Coronary artery (tissue), 2 donors: ENCODE results near the gene CLCN3.
"Not testable (repeated sequence)": the region's sequence is repeated elsewhere in the genome, so short reads cannot be mapped to it uniquely, and the experiment has no call there.

Experiments
- DNase-seq: peaks from one replicate; pipeline ENCODE4 v3.0.0-alpha.2; 2017; ENCODE audit warnings: low spot score
- H3K27ac ChIP-seq, 2 donors: fragments of 200-600 bp; sonication (generic); one replicate each; pipeline ENCODE4 v1.5.1; 2016 to 2019
- H3K4me3 ChIP-seq: fragments of 200-600 bp; sonication (generic); 2 replicates; pipeline ENCODE4 v1.5.1; 2016; ENCODE audit warnings: mild to moderate bottlenecking, moderate library complexity
- CTCF ChIP-seq: fragments of 200-600 bp; sonication (generic); IDR thresholded peaks from one replicate; pipeline ENCODE4 v1.5.1; 2019; ENCODE audit warnings: antibody characterized with exemption

The CLCN3 gene

DNA sequence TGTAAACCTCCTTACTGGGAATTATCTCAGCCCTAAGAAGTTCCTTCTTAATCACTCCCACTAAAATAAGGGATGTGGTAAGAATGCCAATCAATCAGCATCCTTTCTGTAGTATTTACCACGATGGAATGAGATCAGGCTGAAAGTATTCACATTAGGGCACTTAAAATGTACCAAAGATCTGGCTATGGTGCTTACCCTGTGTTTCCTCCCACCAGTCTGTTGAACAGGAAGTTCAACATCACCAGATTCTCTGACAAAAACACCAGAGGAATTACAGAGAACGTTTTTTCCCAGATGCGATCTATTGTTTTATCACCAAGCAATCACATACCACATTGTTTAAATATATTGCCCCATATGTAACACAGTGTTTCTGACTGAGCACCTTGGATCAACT is 2.1 kb upstream of the CLCN3 start:
- no peak for TF ChIP-seq CTCF
- no peak overlapping the region for H3K4me3 ChIP-seq
- H3K27ac ChIP-seq = no peak overlapping the region
- DNase-seq = no peak

DNA sequence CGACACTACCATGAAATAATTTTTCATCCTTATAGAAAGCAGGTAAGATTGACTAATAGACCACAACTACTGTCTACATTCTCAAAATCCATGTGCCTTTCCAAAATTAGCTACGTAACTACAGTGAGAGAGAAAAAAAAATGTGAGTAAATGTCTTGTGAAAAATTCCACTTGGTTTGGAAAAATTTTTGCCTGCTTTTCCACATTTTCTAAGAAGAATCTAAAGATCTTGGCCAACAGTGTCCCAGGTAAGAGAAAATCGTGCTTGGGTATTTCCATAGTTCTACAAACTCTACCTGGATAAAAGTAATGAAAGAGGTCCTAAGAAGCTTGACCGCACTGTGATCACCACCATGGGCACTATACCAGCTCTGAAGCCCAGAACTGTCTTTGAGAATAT is 1.4 kb upstream of the CLCN3 start:
- no peak for TF ChIP-seq CTCF
- Histone ChIP-seq H3K4me3 (peak overlapping the region; percentile 86), H3K27ac (peak overlapping the region in 1 of 2 donors; percentile 90)
- DNase-seq = no peak

DNA sequence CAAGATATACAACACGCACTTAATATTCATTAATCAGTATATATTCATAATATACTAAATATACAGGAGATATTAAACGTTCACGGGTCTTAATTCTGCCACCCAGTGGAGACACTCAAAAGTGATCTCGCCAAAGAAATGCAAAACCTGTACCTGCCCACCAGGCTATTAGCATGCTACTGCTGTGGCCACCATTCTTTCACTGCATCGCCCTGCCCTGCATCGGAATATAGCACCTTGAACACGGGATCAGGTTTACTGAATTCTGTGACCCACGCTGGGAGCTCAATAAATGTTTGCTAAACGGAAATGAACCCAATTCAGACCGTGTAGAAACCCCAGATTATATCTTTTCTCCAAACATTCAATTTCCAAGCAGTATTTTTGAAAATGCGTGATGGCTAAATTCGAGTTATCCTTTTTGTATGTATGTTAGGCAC is 840 bp upstream of the CLCN3 start:
- no peak for DNase-seq
- H3K4me3 ChIP-seq = peak overlapping the region; percentile 86
- peak; percentile 36 for TF ChIP-seq CTCF

DNA sequence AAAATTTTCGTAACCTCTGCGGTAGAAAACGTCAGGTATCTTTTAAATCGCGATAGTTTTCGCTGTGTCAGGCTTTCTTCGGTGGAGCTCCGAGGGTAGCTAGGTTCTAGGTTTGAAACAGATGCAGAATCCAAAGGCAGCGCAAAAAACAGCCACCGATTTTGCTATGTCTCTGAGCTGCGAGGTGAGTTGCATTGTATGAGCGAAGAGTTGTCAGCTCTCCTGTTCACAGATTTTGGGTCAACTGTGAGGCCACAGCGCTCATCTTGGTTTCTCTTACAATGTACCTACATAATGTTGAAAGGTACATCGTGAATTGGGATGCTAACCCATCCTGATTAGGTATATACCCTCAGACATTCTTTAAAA is 486 bp downstream of the CLCN3 start:
- H3K27ac ChIP-seq = peak overlapping the region; percentile 90 to 95
- peak overlapping the region; percentile 86 for H3K4me3 ChIP-seq
- no peak for TF ChIP-seq CTCF
- no peak for DNase-seq

More for the DNA sequence above, 840 bp upstream of the CLCN3 start:
- peak overlapping the region; percentile 90 to 95 for H3K27ac ChIP-seq

GRCh38 chr4:169621731-169622492 is 1.5 kb downstream of the CLCN3 start:
- DNase-seq = no peak
- TF ChIP-seq CTCF = no peak
- Histone ChIP-seq H3K27ac (no peak overlapping the region), H3K4me3 (peak overlapping the region; percentile 86)

DNA sequence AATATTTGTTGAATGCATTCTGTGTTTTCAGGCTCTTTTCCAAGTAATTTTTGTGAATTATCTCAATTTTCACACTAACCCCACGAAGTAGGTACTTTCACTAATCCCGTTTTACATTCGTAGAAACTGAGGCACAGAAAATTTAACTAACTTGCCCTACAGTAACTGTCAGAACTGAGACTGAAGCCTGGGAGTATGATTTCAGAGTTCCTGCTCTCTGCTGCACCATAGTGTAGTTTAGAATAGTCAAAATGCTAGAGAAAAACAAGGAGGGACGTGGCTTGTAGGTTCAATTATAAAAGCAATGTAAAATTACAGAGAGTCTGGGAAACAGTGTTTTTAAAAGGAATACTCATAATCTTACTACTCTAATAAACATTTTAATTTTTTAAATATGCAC is 2.2 kb downstream of the CLCN3 start:
- no peak for DNase-seq
- TF ChIP-seq CTCF = no peak
- peak overlapping the region; percentile 86 for H3K4me3 ChIP-seq
- H3K27ac ChIP-seq = no peak overlapping the region

DNA sequence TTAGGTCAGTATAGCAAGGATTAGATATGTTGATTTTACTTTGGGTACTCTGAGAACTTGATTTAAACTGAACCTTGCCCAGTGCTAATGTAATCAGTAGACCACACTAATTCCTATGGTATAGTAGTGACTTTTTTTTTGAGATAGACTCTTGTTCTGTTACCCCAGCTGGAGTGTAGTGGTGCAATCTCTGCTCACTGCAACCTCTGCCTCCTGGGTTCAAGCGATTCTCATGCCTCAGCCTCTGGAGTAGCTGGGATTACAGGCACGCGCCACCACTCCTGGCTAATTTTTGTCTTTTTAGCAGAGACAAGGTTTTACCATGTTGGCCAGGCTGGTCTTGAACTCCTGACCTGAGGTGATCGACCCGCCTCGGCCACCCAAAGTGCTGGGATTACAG is 3.6 kb downstream of the CLCN3 start:
- DNase-seq, H3K4me3 ChIP-seq, H3K27ac ChIP-seq: not testable (repeated sequence)
